ENCODE measurements around the gene INHBE. TPM values are rescaled to one million over a fixed set of nuclear protein-coding genes. Genes with fewer than 3 reads are reported as not detected.
"Not testable (repeated sequence)": the region's sequence is repeated elsewhere in the genome, so short reads cannot be mapped to it uniquely, and the experiment has no call there.

The INHBE gene
- total RNA-seq, 2 experiments from 2014 or later: 0.81 to 1.0 TPM

- intact Hi-C loops (cut with micrococcal nuclease); H3K4me3 Mint-ChIP-seq; H3K27me3 Mint-ChIP-seq (ENCODE audit: low read depth); DNase-seq; H3K9me3 Mint-ChIP-seq; H3K27ac Mint-ChIP-seq; H3K36me3 Mint-ChIP-seq (ENCODE audit: low read depth); H3K4me1 Mint-ChIP-seq (ENCODE audit: low read depth): not testable (repeated sequence)
- CTCF ChIA-PET: interaction anchor here (0.6 to 2.8 kb wide), 4 partner anchors 12 to 427 kb away, joined by 3 to 13 read pairs (median 8); partner anchors contain the start of genes GLI1 and INHBE
These were observed 10.8 kb upstream of the INHBE start for GRCh38 chr12:57444337-57444736.

- peaks cover 8% of the 10 kb centered on the region for H3K9me3 Mint-ChIP-seq
- no peak overlapping the region for H3K4me3 Mint-ChIP-seq
- intact Hi-C loops (cut with micrococcal nuclease): no loop called here
- H3K36me3 Mint-ChIP-seq (ENCODE audit: low read depth): peaks cover 2% of the 10 kb centered on the region
- H3K27me3 Mint-ChIP-seq (ENCODE audit: low read depth): peaks cover 4% of the 10 kb centered on the region
- no peaks in the 10 kb centered on the region for H3K4me1 Mint-ChIP-seq (ENCODE audit: low read depth)
- H3K27ac Mint-ChIP-seq: no peak overlapping the region
- DNase-seq: no peak
- CTCF ChIA-PET: interaction anchor here (0.5 to 2.8 kb wide), 5 partner anchors 11 to 200 kb away, joined by 3 to 13 read pairs (median 4); partner anchors contain the start of genes GLI1 and INHBE
These were observed 10.4 kb upstream of the INHBE start for GRCh38 chr12:57444744-57445143.

- DNase-seq: no peak
- CTCF ChIA-PET: interaction anchor here (0.5 to 2.8 kb wide), 4 partner anchors 12 to 202 kb away, joined by 3 to 11 read pairs (median 5); partner anchors contain the start of gene GLI1
- H3K36me3 Mint-ChIP-seq (ENCODE audit: low read depth): no peaks in the 10 kb centered on the region
- intact Hi-C loops (cut with micrococcal nuclease): no loop called here
- peaks cover 4% of the 10 kb centered on the region for H3K9me3 Mint-ChIP-seq
- no peaks in the 10 kb centered on the region for H3K27me3 Mint-ChIP-seq (ENCODE audit: low read depth)
- no peaks in the 10 kb centered on the region for H3K4me1 Mint-ChIP-seq (ENCODE audit: low read depth)
- H3K27ac Mint-ChIP-seq: no peak overlapping the region
- H3K4me3 Mint-ChIP-seq: no peak overlapping the region
These were observed 8.7 kb upstream of the INHBE start for GRCh38 chr12:57446292-57446960.

GRCh38 chr12:57448669-57449068 is 6.4 kb upstream of the INHBE start:
- Mint-ChIP-seq H3K9me3 (no peaks in the 10 kb centered on the region), H3K27me3 (ENCODE audit: low read depth) (no peaks in the 10 kb centered on the region), H3K4me3 (no peak overlapping the region), H3K36me3 (ENCODE audit: low read depth) (no peaks in the 10 kb centered on the region), H3K4me1 (ENCODE audit: low read depth) (no peaks in the 10 kb centered on the region), H3K27ac (no peak overlapping the region)
- intact Hi-C loops (cut with micrococcal nuclease): no loop called here
- no peak for DNase-seq
- CTCF ChIA-PET: interaction anchor here (0.7 to 1.6 kb wide), 3 partner anchors 10 to 70 kb away, joined by 3 read pairs; no protein-coding TSS in a partner anchor

- Mint-ChIP-seq H3K36me3 (ENCODE audit: low read depth) (no peaks in the 10 kb centered on the region), H3K27me3 (ENCODE audit: low read depth) (no peaks in the 10 kb centered on the region), H3K4me1 (ENCODE audit: low read depth) (no peaks in the 10 kb centered on the region), H3K4me3 (no peak overlapping the region), H3K27ac (no peak overlapping the region), H3K9me3 (no peaks in the 10 kb centered on the region)
- DNase-seq: no peak
- intact Hi-C loops (cut with micrococcal nuclease): no loop called here
- CTCF ChIA-PET: interaction anchor here (1.0 to 11.0 kb wide), 4 partner anchors 13 to 177 kb away, joined by 3 to 172 read pairs (median 18); no protein-coding TSS in a partner anchor
These were observed 5.7 kb upstream of the INHBE start for GRCh38 chr12:57449375-57449774.

- intact Hi-C loops (cut with micrococcal nuclease): no loop called here
- no peaks in the 10 kb centered on the region for H3K27me3 Mint-ChIP-seq (ENCODE audit: low read depth)
- no peak for DNase-seq
- no peaks in the 10 kb centered on the region for H3K4me1 Mint-ChIP-seq (ENCODE audit: low read depth)
- no peak overlapping the region for H3K27ac Mint-ChIP-seq
- no peaks in the 10 kb centered on the region for H3K9me3 Mint-ChIP-seq
- CTCF ChIA-PET: interaction anchor here (0.6 to 11.0 kb wide), 5 partner anchors 12 to 186 kb away, joined by 3 to 172 read pairs (median 34); no protein-coding TSS in a partner anchor
- no peaks in the 10 kb centered on the region for H3K36me3 Mint-ChIP-seq (ENCODE audit: low read depth)
- H3K4me3 Mint-ChIP-seq: no peak overlapping the region
These were observed 5.0 kb upstream of the INHBE start for GRCh38 chr12:57450057-57450456.

GRCh38 chr12:57451233-57451778 is 3.8 kb upstream of the INHBE start:
- Mint-ChIP-seq H3K4me3 (no peak overlapping the region), H3K27me3 (ENCODE audit: low read depth) (no peaks in the 10 kb centered on the region), H3K27ac (no peak overlapping the region), H3K36me3 (ENCODE audit: low read depth) (no peaks in the 10 kb centered on the region), H3K4me1 (ENCODE audit: low read depth) (peaks cover 10% of the 10 kb centered on the region), H3K9me3 (no peaks in the 10 kb centered on the region)
- no peak for DNase-seq
- CTCF ChIA-PET: interaction anchor here (1.0 to 11.0 kb wide), 14 partner anchors 9 to 227 kb away, joined by 4 to 172 read pairs (median 10); partner anchors contain the start of gene INHBC
- intact Hi-C loops (cut with micrococcal nuclease): no loop called here

GRCh38 chr12:57452181-57452936 is 2.7 kb upstream of the INHBE start:
- CTCF ChIA-PET: interaction anchor here (0.7 to 11.0 kb wide), 39 partner anchors 10 to 793 kb away, joined by 3 to 172 read pairs (median 5); partner anchors contain the start of gene INHBC
- no peak for DNase-seq
- peaks cover 12% of the 10 kb centered on the region for H3K4me1 Mint-ChIP-seq (ENCODE audit: low read depth)
- intact Hi-C loops (cut with micrococcal nuclease): no loop called here
- no peaks in the 10 kb centered on the region for H3K9me3 Mint-ChIP-seq
- H3K36me3 Mint-ChIP-seq (ENCODE audit: low read depth): no peaks in the 10 kb centered on the region
- H3K27ac Mint-ChIP-seq: peak overlapping the region; percentile 19
- H3K27me3 Mint-ChIP-seq (ENCODE audit: low read depth): no peaks in the 10 kb centered on the region
- no peak overlapping the region for H3K4me3 Mint-ChIP-seq

GRCh38 chr12:57452937-57453509 is 2.1 kb upstream of the INHBE start:
- Mint-ChIP-seq H3K4me3 (no peak overlapping the region), H3K36me3 (ENCODE audit: low read depth) (no peaks in the 10 kb centered on the region), H3K9me3 (no peaks in the 10 kb centered on the region), H3K27ac (peak overlapping the region; percentile 19), H3K27me3 (ENCODE audit: low read depth) (no peaks in the 10 kb centered on the region), H3K4me1 (ENCODE audit: low read depth) (peaks cover 17% of the 10 kb centered on the region)
- peak; percentile 82 for DNase-seq
- CTCF ChIA-PET: interaction anchor here (0.6 to 11.0 kb wide), 41 partner anchors 9 to 794 kb away, joined by 3 to 172 read pairs (median 5); partner anchors contain the start of gene INHBC
- intact Hi-C loops (cut with micrococcal nuclease): loop anchor here (1.0 kb wide), 2 partner anchors 146 to 190 kb away; no protein-coding TSS in a partner anchor

- Mint-ChIP-seq H3K27me3 (ENCODE audit: low read depth) (no peaks in the 10 kb centered on the region), H3K9me3 (no peaks in the 10 kb centered on the region), H3K27ac (peak overlapping the region; percentile 46), H3K36me3 (ENCODE audit: low read depth) (no peaks in the 10 kb centered on the region), H3K4me3 (peak overlapping the region; percentile 74), H3K4me1 (ENCODE audit: low read depth) (peaks cover 25% of the 10 kb centered on the region)
- CTCF ChIA-PET: interaction anchor here (0.6 to 11.0 kb wide), 12 partner anchors 21 to 267 kb away, joined by 3 to 172 read pairs (median 10); partner anchors contain the start of gene INHBC
- intact Hi-C loops (cut with micrococcal nuclease): no loop called here
- no peak for DNase-seq
These were observed 918 bp upstream of the INHBE start for GRCh38 chr12:57454213-57454565.

- CTCF ChIA-PET: interaction anchor here (0.6 to 11.0 kb wide), 38 partner anchors 10 to 255 kb away, joined by 3 to 172 read pairs (median 4); partner anchors contain the start of gene INHBC
- no peak for DNase-seq
- Mint-ChIP-seq H3K27me3 (ENCODE audit: low read depth) (peaks cover 3% of the 10 kb centered on the region), H3K4me3 (peak overlapping the region; percentile 74), H3K27ac (no peak overlapping the region), H3K4me1 (ENCODE audit: low read depth) (peaks cover 30% of the 10 kb centered on the region), H3K9me3 (no peaks in the 10 kb centered on the region), H3K36me3 (ENCODE audit: low read depth) (no peaks in the 10 kb centered on the region)
- intact Hi-C loops (cut with micrococcal nuclease): loop anchor here (5.0 kb wide), 1 partner anchor 442 kb away; no protein-coding TSS in a partner anchor
These were observed 452 bp downstream of the INHBE start for GRCh38 chr12:57455374-57456144.
